GM18526 (cell line): ENCODE measurements around the gene GNL3.

ENCODE experiments used
- POLR2A ChIP-seq: IDR thresholded peaks from 3 replicates; pipeline ENCODE4 v1.6.1; 2011; ENCODE audit not compliant: insufficient read length; ENCODE audit errors: extremely low read depth

The GNL3 gene

DNA sequence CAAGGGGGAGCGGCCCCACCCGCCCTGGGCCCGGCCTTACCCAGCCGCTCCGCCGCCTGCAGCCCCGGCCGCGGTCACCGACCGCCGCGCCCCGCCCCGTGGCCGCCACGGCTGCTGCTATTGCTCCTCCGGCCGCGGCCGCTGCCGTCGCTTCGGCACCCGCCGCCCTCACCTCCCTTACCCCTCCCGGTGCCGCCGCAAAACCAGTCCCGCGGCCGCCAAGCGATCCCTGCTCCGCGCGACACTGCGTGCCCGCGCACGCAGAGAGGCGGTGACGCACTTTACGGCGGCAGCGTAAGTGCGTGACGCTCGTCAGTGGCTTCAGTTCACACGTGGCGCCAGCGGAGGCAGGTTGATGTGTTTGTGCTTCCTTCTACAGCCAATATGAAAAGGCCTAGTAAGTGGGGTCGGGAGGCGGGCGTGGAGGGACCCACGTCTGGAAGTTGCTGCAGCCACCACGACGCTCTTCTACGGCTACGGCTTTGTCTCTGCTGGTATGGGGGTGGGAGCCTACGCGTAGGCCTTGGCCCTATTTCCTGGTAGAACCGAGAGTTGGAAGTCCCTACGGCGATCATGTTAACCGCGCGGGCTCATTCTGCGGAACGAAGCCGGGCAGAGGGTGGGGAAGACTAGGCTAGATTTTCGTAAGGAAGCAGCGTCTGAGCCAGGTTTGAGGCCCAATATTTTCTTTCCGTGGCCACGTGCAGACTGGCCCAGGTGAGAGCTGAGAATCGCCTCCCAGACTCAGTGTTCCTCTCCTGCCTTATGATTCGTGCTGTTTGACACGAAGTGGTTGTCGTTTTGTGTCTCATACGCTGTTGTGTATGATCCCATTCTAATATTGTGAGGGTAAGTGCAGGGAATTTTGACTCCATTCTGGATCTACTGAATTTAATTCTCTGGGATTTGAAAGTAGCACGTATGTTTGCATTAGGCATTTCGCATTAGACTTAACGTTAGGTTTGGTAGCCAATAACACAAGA lies at the start of gene GNL3, which contains the start of gene PBRM1:
TSS of gene GNL3 (plus strand) at position 324 of the 983 bp plus-strand sequence. CDS start at position 385, 61 bp downstream.
TSS of gene PBRM1 (minus strand) at position 205 of the 983 bp plus-strand sequence.
- TF ChIP-seq POLR2A, result peak; percentile 90

DNA sequence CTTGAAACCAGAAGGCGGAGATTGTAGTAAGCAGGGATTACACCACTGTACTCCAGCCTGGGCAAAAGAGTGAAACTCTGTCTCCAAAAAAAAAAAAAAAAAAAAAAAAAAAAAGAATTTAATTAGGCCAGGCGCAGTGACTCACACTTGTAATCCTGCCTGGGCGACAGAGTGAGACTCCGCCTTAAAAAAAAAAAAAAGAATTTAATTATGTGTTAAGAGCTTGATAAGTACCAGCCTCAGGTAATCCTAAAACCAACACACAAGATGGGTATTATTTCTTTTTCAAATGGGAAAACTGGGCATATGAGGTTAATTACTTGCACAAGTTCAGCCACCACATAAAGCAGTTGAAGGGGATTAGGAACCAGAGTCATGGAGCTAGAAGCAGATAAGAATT lies 49.2 kb upstream of the GNL3 start:
- no peak for TF ChIP-seq POLR2A

GRCh38 chr3:52645549-52645948 lies 40.3 kb upstream of the GNL3 start:
- no peak for TF ChIP-seq POLR2A

DNA sequence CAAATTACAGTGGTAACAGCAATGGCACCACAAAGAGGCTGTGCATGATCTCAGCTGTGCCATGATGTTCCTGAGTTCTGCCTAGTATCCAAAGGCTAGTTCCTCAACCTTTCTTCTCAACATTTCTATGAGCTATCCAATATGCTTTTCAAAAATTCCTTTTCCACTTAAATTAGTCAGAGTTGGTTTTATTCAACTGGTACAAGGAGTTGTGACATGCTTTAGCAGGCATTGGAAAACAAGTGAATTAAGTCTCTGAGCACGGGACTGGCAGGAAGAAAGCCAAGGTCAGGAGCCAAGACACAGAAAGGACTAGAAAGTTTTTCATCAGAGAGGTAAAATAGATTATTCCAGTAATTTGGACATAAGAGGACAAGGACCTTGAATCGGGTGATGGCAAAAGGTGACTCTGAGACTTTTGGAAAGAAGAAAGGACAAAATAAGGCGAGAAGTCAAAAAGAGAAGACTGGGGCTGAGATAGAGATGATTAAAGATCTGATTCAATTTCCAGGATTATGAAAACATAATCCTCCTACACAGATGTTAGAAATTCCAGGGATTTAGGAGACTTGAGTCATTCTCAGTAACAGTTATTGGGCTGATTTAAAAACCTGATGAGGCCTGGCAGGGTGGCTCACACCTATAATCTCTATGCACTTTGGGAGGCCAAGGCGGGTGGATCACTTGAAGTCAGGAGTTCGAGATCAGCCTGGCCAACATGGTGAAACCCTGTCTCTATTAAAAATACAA lies 36.2 kb upstream of the GNL3 start:
- no peak for TF ChIP-seq POLR2A

- TF ChIP-seq POLR2A, result no peak
These were observed 35.4 kb upstream of the GNL3 start for GRCh38 chr3:52650439-52650838.

DNA sequence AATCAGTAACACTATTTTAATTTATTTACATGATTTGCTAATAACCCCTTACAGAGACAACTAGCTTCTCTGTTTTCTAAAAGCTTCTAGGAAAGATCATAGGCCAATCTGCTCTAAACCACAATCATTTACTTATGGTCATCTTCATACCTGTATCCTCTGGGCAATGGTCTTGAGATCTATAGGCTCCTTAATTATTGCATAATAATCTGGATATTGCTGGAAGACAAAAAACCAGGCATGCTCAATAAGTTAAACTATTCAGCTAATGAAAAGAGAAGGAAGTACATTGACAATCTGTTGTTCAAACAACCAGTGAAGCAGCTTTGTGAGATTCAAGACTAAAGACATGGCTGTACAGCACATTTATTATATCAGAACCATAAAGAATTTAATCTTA lies 34.2 kb upstream of the GNL3 start:
- TF ChIP-seq POLR2A, result no peak

GRCh38 chr3:52655895-52656294 lies 29.9 kb upstream of the GNL3 start:
- TF ChIP-seq POLR2A, result no peak

GRCh38 chr3:52660046-52660445 lies 25.8 kb upstream of the GNL3 start:
- TF ChIP-seq POLR2A, result no peak

GRCh38 chr3:52663098-52663497 lies 22.7 kb upstream of the GNL3 start:
- TF ChIP-seq POLR2A, result no peak

- no peak for TF ChIP-seq POLR2A
These were observed 15.0 kb upstream of the GNL3 start for GRCh38 chr3:52670621-52671521.

GRCh38 chr3:52671676-52672075 lies 14.2 kb upstream of the GNL3 start:
- TF ChIP-seq POLR2A, result no peak

GRCh38 chr3:52678265-52679198 lies 7.3 kb upstream of the GNL3 start:
- TF ChIP-seq POLR2A, result no peak

GRCh38 chr3:52679199-52679538 lies 6.7 kb upstream of the GNL3 start:
- no peak for TF ChIP-seq POLR2A

DNA sequence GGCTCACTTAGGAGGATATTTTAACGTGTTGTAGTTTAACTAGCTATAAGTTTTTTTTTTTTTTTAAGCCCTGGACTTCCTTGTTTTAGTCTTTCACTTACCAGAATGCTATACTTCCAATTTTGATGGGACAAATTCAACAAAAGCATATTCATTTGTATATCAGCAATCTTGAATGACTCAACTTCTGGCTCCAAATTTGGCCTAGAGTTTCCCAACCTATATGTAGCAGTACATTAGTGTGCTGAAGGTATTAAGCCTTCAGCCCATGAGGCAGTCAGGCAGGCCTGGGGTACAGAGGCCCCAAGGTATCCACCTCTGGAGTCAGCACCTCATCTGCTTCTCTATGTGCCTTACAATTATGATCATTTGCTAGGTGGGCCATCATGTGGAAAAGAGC lies 6.0 kb upstream of the GNL3 start:
- TF ChIP-seq POLR2A, result no peak
